Erythroblast (primary cell): ENCODE results near the gene CYP4A22.

Source experiments
- GATA1 ChIP-seq: IDR thresholded peaks from 2 replicates; pipeline ENCODE4 v1.6.1; 2011; ENCODE audit warnings: low read depth, mild to moderate bottlenecking, control low read depth, low read length, moderate library complexity
- POLR2A ChIP-seq: IDR thresholded peaks from 2 replicates; pipeline ENCODE4 v1.6.1; 2011; ENCODE audit warnings: mild to moderate bottlenecking, low read length

GRCh38 chr1:47178020-47178419 is 40.8 kb downstream of the CYP4A22 start:
- TF ChIP-seq POLR2A = no peak
- TF ChIP-seq GATA1 = no peak
